ENCODE results near the gene TTC22.

GRCh38 chr1:54838565-54839180 lies 37.5 kb upstream of the TTC22 start:
- TF ChIP-seq CTCF (IDR thresholded peaks at IDR 0.05) (no peak), SIN3A (IDR thresholded peaks at IDR 0.05; ENCODE audit: borderline replicate concordance, insufficient read depth, low read depth, low read length) (no peak), POLR2AphosphoS5 (IDR thresholded peaks at IDR 0.05; ENCODE audit: low read depth, low read length) (no peak), REST (IDR thresholded peaks at IDR 0.05; ENCODE audit: insufficient read depth in 1 of 2, low read depth in 2 of 2, low read length in 1 of 2) (no peak), TCF7L2 (IDR thresholded peaks at IDR 0.05; ENCODE audit: low read depth, low read length) (no peak)

Measured in Panc1 (cell line).